Upper lobe of left lung (tissue), 6 donors: ENCODE results near the gene TBC1D32. TPM values are rescaled to one million over a fixed set of nuclear protein-coding genes. Genes with fewer than 3 reads are reported as not detected.
"Not testable (repeated sequence)": the region's sequence is repeated elsewhere in the genome, so short reads cannot be mapped to it uniquely, and the experiment has no call there.

Experiments
- ATAC-seq, 2 donors: fragments of 200-7000 bp; cut with Tn5 transposase; one replicate each; pipeline ENCODE4 v1.9.1; 2022; ENCODE audit warnings: mild to moderate bottlenecking in 2 of 2, moderate library complexity in 2 of 2; ENCODE audit not compliant: low FRiP score in 2 of 2
- DNase-seq, 2 donors: peaks; one replicate each; pipeline ENCODE4 v3.0.0-alpha.2; 2019 to 2020
- H3K27ac ChIP-seq, 4 donors: fragments of 200-600 bp; sonication (generic); one replicate each; pipeline ENCODE4 v1.5.1; 2016 to 2019
- H3K27me3 ChIP-seq, 4 donors: fragments of 200-600 bp; sonication (generic); one replicate each; pipeline ENCODE4 v1.5.1; 2017 to 2019
- H3K36me3 ChIP-seq, 4 donors: fragments of 200-600 bp; sonication (generic); one replicate each; pipeline ENCODE4 v1.5.1; 2016 to 2019
- H3K4me1 ChIP-seq, 4 donors: fragments of 200-600 bp; sonication (generic); one replicate each; pipeline ENCODE4 v1.5.1; 2018 to 2019
- H3K4me3 ChIP-seq, 4 donors: fragments of 200-600 bp; sonication (generic); one replicate each; pipeline ENCODE4 v1.5.1; 2017 to 2019; ENCODE audit warnings: mild to moderate bottlenecking in 2 of 4, moderate library complexity in 1 of 4
- H3K9me3 ChIP-seq, 4 donors: fragments of 200-600 bp; sonication (generic); one replicate each; pipeline ENCODE4 v1.5.1; 2018 to 2019
- EP300 ChIP-seq, 4 donors: sonication (generic); formaldehyde crosslinking; IDR thresholded peaks; one replicate each; pipeline ENCODE4 v1.5.1; 2017; ENCODE audit warnings: antibody characterized with exemption in 4 of 4, control low read depth in 2 of 4
- POLR2A ChIP-seq, 4 donors: fragments of 450-650 bp; IDR thresholded peaks; one replicate each; pipeline ENCODE4 v1.5.1; 2016 to 2017; ENCODE audit warnings: antibody characterized with exemption in 4 of 4, mild to moderate bottlenecking in 2 of 4
- POLR2AphosphoS5 ChIP-seq, 2 donors: sonication (generic); formaldehyde crosslinking; IDR thresholded peaks; one replicate each; pipeline ENCODE4 v1.5.1; 2017; ENCODE audit warnings: antibody characterized with exemption in 2 of 2
- WGBS, 2 donors: methylation state at CpG; one replicate each; pipeline ENCODE4 v1.1.5; 2017 to 2018; 5-methylcytosine and 5-hydroxymethylcytosine counted together
- total RNA-seq, 6 donors: library from RNA; depleted of rRNA in 4 of 6; stranded (reverse); fragments of >200 nt in 4 of 6; gene quantifications; one replicate each; pipeline versions ENCODE4 v1.1.0 to v1.2.1, GENCODE V29; 2016 to 2021
- TF ChIP-seq, protein P1 (sequence below), 6 experiments: fragments of 450-650 bp in 4 of 6; fragments of 200-600 bp in 2 of 6; sonication (generic) in 2 of 6; IDR thresholded peaks; one replicate each; pipeline ENCODE4 v1.5.1; 2016 to 2019; ENCODE audit warnings: antibody characterized with exemption in 6 of 6
- donor health status: DM: no; HTN: no; CAD: no; lungs with moderate emphysema.
- donor health status: DM: no; HTN: yes; CAD: no; lungs with severe emphysema.

The TBC1D32 gene
- total RNA-seq, 6 donors from 2014 or later = 1.2 to 13.5 (median 5.3) TPM

DNA sequence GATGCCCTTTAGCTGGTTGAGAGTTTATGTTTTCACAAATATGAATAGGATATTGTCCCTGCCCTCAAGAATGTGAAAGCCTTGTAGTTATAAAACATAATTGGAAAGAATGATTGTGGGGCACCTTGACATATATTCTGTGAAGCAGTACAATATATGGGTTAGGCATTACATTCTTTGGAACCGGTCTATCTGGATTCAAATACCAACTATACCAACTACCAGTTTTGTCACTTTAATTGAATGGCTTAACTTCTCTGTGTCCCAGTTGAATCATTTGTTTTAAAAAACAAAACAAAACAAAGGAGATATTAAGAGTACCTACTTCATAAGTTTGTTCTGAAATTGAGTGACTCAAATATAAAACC, 146.5 kb downstream of the TBC1D32 start:
- TF ChIP-seq EP300 (IDR thresholded peaks at IDR 0.05) = no peak
- TF ChIP-seq, protein P1, sequence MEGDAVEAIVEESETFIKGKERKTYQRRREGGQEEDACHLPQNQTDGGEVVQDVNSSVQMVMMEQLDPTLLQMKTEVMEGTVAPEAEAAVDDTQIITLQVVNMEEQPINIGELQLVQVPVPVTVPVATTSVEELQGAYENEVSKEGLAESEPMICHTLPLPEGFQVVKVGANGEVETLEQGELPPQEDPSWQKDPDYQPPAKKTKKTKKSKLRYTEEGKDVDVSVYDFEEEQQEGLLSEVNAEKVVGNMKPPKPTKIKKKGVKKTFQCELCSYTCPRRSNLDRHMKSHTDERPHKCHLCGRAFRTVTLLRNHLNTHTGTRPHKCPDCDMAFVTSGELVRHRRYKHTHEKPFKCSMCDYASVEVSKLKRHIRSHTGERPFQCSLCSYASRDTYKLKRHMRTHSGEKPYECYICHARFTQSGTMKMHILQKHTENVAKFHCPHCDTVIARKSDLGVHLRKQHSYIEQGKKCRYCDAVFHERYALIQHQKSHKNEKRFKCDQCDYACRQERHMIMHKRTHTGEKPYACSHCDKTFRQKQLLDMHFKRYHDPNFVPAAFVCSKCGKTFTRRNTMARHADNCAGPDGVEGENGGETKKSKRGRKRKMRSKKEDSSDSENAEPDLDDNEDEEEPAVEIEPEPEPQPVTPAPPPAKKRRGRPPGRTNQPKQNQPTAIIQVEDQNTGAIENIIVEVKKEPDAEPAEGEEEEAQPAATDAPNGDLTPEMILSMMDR (IDR thresholded peaks at IDR 0.05) = no peak
- no peak for TF ChIP-seq POLR2A (IDR thresholded peaks at IDR 0.05)
- TF ChIP-seq POLR2AphosphoS5 (IDR thresholded peaks at IDR 0.05) = no peak
- no peak for ATAC-seq

DNA sequence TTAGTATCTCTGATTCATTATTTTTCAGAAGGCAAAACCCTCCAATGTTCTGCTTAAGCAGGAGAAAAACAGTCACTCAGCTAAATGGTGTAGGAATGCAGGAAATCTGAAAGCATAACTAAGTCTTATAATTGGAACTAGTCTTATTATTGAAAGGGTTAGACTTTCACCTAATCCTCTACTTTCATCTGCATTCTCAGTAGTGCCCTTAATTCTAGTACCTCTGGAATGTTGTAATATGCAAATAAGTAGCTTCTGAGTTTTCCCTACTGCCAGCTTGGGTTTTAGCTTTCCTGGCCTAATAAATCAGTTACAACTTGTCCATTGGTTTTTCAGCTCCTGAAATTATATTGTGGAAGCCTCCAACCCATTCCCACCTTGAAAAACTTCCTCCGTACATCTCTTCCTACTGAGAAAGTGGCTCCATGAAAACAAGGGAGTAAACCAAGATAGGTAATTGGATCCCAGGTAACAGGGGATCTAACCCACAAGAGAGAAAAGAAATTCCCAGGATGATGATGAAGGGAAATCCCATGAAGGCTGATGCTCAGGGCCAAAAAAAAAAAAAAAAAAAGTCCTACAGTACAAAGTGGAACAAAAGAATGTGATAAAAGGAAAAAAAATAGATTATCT, 147.0 kb downstream of the TBC1D32 start:
- 85 to 100% methylated on average over 1 of the region's 1 CpG for WGBS, 2 donors

More for the DNA sequence above, 146.5 kb downstream of the TBC1D32 start:
- WGBS, 2 donors = 55 to 73% methylated on average over 1 of the region's 1 CpG
- no peaks in the 10 kb centered on the region for H3K4me1 ChIP-seq
- H3K27me3 ChIP-seq = no peaks in the 10 kb centered on the region
- H3K27ac ChIP-seq = no peak overlapping the region
- H3K9me3 ChIP-seq = no peaks in the 10 kb centered on the region
- H3K36me3 ChIP-seq = no peaks in the 10 kb centered on the region
- H3K4me3 ChIP-seq = no peak overlapping the region
- no peak for DNase-seq

DNA sequence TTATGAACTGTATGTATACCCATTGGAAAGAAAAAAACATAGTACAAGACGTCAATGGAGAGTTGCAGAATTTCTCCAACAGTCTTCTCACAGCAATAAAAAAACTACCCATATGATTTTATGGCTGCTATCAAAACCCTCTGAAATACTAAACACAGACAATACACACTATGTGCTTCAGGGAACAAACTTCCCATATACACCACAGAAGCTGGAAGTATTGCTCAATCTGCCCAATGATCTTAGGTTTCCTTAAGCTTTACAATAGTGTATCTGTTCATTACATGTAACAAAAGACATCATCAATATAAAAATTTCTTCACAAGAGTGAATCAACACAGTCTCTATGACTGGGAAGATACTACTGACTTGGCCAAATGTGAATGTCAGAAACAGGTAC, 150.5 kb downstream of the TBC1D32 start:
- no peaks in the 10 kb centered on the region for H3K4me1 ChIP-seq
- no peak overlapping the region for H3K27ac ChIP-seq
- ATAC-seq = no peak
- H3K36me3 ChIP-seq = no peaks in the 10 kb centered on the region
- TF ChIP-seq, protein P1 (IDR thresholded peaks at IDR 0.05) = no peak
- TF ChIP-seq EP300 (IDR thresholded peaks at IDR 0.05) (no peak), POLR2AphosphoS5 (IDR thresholded peaks at IDR 0.05) (no peak), POLR2A (IDR thresholded peaks at IDR 0.05) (no peak)
- no peaks in the 10 kb centered on the region for H3K27me3 ChIP-seq
- 91% methylated on average over 1 of the region's 1 CpG for WGBS, 2 donors
- H3K9me3 ChIP-seq = no peaks in the 10 kb centered on the region
- DNase-seq = no peak
- no peak overlapping the region for H3K4me3 ChIP-seq

More for the DNA sequence above, 147.0 kb downstream of the TBC1D32 start:
- TF ChIP-seq POLR2A (IDR thresholded peaks at IDR 0.05) (no peak), POLR2AphosphoS5 (IDR thresholded peaks at IDR 0.05) (no peak), EP300 (IDR thresholded peaks at IDR 0.05) (no peak)
- TF ChIP-seq, protein P1 (IDR thresholded peaks at IDR 0.05) = no peak
- ATAC-seq (no peak), DNase-seq (no peak)
- H3K27ac ChIP-seq = no peak overlapping the region
- no peaks in the 10 kb centered on the region for H3K36me3 ChIP-seq
- no peaks in the 10 kb centered on the region for H3K27me3 ChIP-seq
- H3K4me1 ChIP-seq = no peaks in the 10 kb centered on the region
- H3K4me3 ChIP-seq = no peak overlapping the region
- H3K9me3 ChIP-seq = no peaks in the 10 kb centered on the region

DNA sequence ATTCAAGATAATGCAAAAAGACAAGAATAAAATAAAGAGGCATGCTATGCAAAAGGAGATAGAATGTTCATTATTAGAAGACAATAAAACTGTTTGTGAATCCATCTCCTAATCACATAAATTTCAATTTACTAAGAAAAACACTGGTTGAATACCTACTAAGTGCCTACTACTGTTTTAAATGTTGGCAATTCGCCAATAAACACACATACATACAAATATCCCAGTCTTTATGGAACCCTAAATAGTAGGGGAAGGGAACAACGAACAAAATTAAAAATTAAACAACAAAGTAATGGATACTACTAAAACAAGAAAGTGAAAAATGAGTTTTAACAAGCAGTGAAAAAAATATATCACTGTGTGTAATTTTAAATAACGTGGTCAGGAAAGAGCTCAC, 158.5 kb downstream of the TBC1D32 start:
- Histone ChIP-seq H3K27ac (no peak overlapping the region), H3K36me3 (no peaks in the 10 kb centered on the region), H3K4me1 (no peaks in the 10 kb centered on the region), H3K27me3 (no peaks in the 10 kb centered on the region), H3K9me3 (no peaks in the 10 kb centered on the region), H3K4me3 (no peak overlapping the region)
- WGBS, 2 donors = 81 to 86% methylated on average over 3 of the region's 3 CpGs
- TF ChIP-seq POLR2AphosphoS5 (IDR thresholded peaks at IDR 0.05) (no peak), EP300 (IDR thresholded peaks at IDR 0.05) (no peak), POLR2A (IDR thresholded peaks at IDR 0.05) (no peak)
- TF ChIP-seq, protein P1 (IDR thresholded peaks at IDR 0.05) = no peak
- ATAC-seq (no peak), DNase-seq (no peak)

DNA sequence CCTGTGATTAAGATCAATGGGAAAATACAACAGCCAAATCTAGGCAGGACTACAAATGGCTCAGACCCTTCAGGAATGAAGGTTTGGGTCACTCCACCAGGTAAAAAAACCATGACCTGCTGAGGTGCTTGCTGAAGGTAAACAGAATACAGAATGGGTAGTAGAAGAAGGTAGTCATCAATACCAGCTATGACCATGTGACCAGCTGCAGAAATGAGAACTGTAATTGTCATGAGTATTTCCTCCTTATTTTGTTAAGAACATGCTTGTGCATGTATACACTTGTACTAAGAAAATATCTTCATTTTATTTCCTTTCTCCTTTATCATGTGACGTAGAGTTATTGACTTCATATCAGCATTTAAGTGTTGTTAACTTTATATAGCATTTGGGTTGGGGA, 161.8 kb downstream of the TBC1D32 start:
- 91 to 93% methylated on average over 1 of the region's 1 CpG for WGBS, 2 donors
- H3K4me1 ChIP-seq, ATAC-seq, H3K27ac ChIP-seq, H3K9me3 ChIP-seq, DNase-seq, H3K36me3 ChIP-seq, H3K4me3 ChIP-seq, H3K27me3 ChIP-seq: not testable (repeated sequence)
